ENCODE results near the gene KCNQ1.

KCNQ1 gene

DNA sequence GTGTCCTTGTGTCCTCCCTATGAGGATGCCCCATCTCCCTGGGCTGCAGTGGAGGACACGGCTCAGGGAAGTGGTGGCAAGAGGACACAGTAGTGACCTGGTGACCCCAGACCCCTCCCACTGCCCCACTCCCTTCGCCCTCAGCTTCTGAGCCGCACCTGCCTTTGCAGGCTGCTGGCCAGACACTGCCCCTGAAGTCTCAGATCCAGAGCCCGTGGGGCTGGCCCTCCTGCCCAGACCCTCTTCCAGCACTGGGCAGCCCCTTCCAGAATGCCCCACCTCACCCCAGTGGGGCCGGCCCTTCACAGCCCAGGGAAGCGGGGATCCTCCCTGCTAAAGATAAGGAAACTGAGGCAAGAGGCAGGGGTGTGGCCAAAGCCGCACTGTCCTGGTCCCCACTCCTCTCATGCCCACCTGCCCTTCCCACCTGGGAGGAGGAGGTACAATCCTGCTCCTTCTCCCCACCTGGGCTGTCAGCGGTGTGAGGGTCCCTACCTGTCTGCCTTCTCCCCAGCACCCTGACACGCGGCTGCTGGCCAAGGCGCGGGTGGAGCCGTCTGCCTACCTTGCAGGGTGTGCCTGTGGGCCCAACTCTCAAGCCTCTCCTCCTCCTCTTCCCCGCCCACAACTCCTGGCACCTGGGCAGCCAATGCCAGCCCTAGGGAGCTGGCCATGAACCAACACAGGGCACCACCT lies 17.8 kb upstream of the KCNQ1 start:
- Histone ChIP-seq H3K27ac (ENCODE audit: low read depth, low read length) (no peak overlapping the region), H3K36me3 (ENCODE audit: insufficient read depth, low read length) (no peaks in the 10 kb centered on the region), H3K79me2 (ENCODE audit: control insufficient read depth, insufficient read depth, low read length, unreplicated experiment) (no peaks in the 10 kb centered on the region), H2AFZ (ENCODE audit: low read length, unreplicated experiment) (no peak overlapping the region), H3K27me3 (ENCODE audit: insufficient read depth, low read length) (no peaks in the 10 kb centered on the region), H3K4me3 (ENCODE audit: low read depth, low read length) (no peak overlapping the region), H3K4me1 (ENCODE audit: control insufficient read depth, insufficient read depth, low read length, unreplicated experiment) (no peaks in the 10 kb centered on the region)

DNA sequence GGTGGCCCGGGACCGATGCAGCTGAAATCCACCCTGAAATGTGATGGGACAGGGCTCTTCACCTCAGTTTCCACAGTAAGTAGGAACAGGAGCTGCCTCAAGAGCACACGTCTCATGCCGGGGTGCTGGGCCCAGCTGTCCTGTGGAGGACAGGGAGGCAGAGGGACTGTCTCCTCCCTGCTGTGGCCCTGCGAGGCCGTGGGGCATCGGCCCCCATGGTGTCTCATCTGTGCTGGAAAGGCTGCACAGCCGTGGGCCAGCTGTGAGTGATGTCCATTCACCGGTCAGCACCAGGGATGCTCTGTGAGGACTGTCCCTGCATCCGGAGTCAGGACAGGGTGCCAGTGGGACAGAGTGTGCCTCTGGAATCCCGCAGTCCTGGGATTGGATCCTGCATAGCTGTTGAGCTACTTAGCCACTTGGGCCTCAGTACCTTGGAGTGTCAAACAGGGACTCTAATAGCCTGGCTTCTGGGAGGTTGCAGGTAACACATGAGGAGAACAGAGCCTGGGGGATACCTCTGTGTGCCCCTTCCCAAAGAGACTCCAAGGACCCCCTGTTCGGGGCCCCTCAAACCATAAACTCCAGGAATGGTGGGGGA lies 17.0 kb upstream of the KCNQ1 start:
- H3K4me1 ChIP-seq (ENCODE audit: control insufficient read depth, insufficient read depth, low read length, unreplicated experiment), result no peaks in the 10 kb centered on the region
- H3K4me3 ChIP-seq (ENCODE audit: low read depth, low read length), result no peak overlapping the region
- H3K27ac ChIP-seq (ENCODE audit: low read depth, low read length), result no peak overlapping the region
- no peaks in the 10 kb centered on the region for H3K79me2 ChIP-seq (ENCODE audit: control insufficient read depth, insufficient read depth, low read length, unreplicated experiment)
- H2AFZ ChIP-seq (ENCODE audit: low read length, unreplicated experiment), result no peak overlapping the region
- H3K27me3 ChIP-seq (ENCODE audit: insufficient read depth, low read length), result no peaks in the 10 kb centered on the region
- no peaks in the 10 kb centered on the region for H3K36me3 ChIP-seq (ENCODE audit: insufficient read depth, low read length)

DNA sequence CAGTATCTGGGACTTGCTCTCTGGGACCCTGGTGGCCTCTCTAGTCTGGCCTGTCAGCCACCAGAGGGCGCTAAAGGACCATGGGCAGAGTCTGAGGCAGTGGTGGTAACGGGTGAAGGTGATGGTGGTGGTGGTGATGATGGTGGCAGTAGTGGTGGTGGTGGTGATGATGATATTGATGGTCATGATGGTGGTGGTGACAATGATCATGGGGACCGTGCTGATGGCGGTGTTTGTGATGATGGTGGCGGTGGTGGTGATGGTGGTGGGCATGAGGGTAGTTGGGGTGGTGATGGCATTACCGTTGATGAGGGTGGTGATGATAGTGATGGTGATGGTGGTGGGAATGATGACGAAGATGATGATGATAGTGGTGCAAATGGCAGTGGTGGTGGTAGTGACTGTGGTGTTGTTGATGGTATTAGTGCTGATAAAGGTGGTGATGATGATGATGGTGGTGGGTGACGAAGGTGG lies 16.4 kb upstream of the KCNQ1 start:
- Histone ChIP-seq H3K27me3 (ENCODE audit: insufficient read depth, low read length) (no peaks in the 10 kb centered on the region), H3K4me3 (ENCODE audit: low read depth, low read length) (no peak overlapping the region), H3K27ac (ENCODE audit: low read depth, low read length) (no peak overlapping the region), H2AFZ (ENCODE audit: low read length, unreplicated experiment) (no peak overlapping the region), H3K79me2 (ENCODE audit: control insufficient read depth, insufficient read depth, low read length, unreplicated experiment) (no peaks in the 10 kb centered on the region), H3K36me3 (ENCODE audit: insufficient read depth, low read length) (no peaks in the 10 kb centered on the region), H3K4me1 (ENCODE audit: control insufficient read depth, insufficient read depth, low read length, unreplicated experiment) (no peaks in the 10 kb centered on the region)

DNA sequence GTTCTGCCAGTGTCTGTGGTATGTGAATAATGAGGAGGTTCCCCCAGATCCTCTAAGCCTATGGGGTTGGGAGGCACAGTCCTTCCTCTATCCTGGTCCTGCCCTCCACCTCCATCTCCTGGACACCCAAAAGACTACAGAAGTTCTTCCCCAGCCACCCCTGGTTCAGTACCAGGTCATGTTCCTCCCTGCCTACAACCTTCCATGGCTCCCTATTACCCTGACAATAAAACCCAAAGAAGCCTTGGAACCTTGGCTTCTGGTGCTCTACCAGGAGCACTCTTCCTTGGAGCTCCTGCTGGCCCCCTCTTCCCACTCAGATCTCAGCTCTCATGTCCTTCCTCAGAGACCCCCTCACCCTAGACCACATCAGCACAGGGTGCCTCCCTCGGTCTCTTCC lies 13.4 kb upstream of the KCNQ1 start:
- Histone ChIP-seq H2AFZ (ENCODE audit: low read length, unreplicated experiment) (no peak overlapping the region), H3K4me3 (ENCODE audit: low read depth, low read length) (no peak overlapping the region), H3K79me2 (ENCODE audit: control insufficient read depth, insufficient read depth, low read length, unreplicated experiment) (no peaks in the 10 kb centered on the region), H3K27me3 (ENCODE audit: insufficient read depth, low read length) (peaks cover 8% of the 10 kb centered on the region; the same call in 1 of the 2 replicates), H3K36me3 (ENCODE audit: insufficient read depth, low read length) (no peaks in the 10 kb centered on the region), H3K4me1 (ENCODE audit: control insufficient read depth, insufficient read depth, low read length, unreplicated experiment) (no peaks in the 10 kb centered on the region), H3K27ac (ENCODE audit: low read depth, low read length) (no peak overlapping the region)

DNA sequence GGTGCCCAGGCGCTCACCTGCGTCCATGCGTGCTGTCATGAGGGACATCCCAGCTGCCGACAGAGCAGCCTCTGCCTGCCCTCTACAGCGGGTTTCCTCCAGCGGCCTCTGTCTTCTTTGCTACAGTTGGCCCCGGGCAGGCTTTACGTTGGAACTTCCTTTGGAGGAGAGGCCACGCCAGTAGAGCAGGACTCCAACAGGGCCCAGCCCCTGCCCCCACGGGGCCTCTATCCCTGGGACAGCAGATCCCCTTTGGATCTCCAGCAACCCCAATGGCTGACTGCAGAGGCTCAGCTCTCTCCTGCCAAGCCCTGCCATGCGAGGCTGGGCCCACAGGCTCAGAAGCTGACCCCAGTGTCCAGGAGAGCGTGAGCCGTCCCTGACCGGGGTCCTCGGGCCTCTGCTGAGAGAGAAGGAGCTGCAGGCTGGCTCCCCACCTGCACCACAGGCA lies 12.6 kb upstream of the KCNQ1 start:
- Histone ChIP-seq H3K79me2 (ENCODE audit: control insufficient read depth, insufficient read depth, low read length, unreplicated experiment) (no peaks in the 10 kb centered on the region), H2AFZ (ENCODE audit: low read length, unreplicated experiment) (no peak overlapping the region)

DNA sequence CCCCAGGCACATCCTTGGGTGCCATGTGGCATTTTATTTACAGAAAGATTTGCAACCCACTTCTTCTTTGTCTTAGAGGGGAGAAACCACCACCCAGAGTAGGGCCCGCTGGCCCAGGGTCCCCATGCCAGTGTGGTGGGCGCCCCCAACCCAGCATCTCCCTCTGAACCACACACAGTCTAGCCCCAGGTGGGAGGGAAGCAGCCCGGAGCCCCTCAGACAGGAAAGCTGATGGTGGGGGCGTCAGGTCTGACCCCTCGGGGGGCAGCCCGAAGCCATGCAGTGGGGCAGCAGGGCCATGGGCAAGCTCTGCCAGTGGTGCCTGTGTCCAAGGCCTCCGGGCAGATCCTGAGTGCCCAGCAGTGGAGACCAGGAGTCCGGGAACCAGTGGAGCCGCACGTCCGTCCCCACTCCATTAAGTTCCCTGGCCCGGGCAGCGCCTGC lies 12.2 kb upstream of the KCNQ1 start:
- Histone ChIP-seq H2AFZ (ENCODE audit: low read length, unreplicated experiment) (no peak overlapping the region), H3K79me2 (ENCODE audit: control insufficient read depth, insufficient read depth, low read length, unreplicated experiment) (no peaks in the 10 kb centered on the region), H3K4me1 (ENCODE audit: control insufficient read depth, insufficient read depth, low read length, unreplicated experiment) (no peaks in the 10 kb centered on the region), H3K36me3 (ENCODE audit: insufficient read depth, low read length) (no peaks in the 10 kb centered on the region), H3K4me3 (ENCODE audit: low read depth, low read length) (no peak overlapping the region), H3K27ac (ENCODE audit: low read depth, low read length) (no peak overlapping the region), H3K27me3 (ENCODE audit: insufficient read depth, low read length) (peaks cover 17% of the 10 kb centered on the region)

More for the DNA sequence above, 12.6 kb upstream of the KCNQ1 start:
- H3K36me3 ChIP-seq (ENCODE audit: insufficient read depth, low read length), result no peaks in the 10 kb centered on the region
- H3K27ac ChIP-seq (ENCODE audit: low read depth, low read length), result no peak overlapping the region
- no peaks in the 10 kb centered on the region for H3K4me1 ChIP-seq (ENCODE audit: control insufficient read depth, insufficient read depth, low read length, unreplicated experiment)
- H3K27me3 ChIP-seq (ENCODE audit: insufficient read depth, low read length), result peaks cover 13% of the 10 kb centered on the region; the same call in 1 of the 2 replicates
- no peak overlapping the region for H3K4me3 ChIP-seq (ENCODE audit: low read depth, low read length)

DNA sequence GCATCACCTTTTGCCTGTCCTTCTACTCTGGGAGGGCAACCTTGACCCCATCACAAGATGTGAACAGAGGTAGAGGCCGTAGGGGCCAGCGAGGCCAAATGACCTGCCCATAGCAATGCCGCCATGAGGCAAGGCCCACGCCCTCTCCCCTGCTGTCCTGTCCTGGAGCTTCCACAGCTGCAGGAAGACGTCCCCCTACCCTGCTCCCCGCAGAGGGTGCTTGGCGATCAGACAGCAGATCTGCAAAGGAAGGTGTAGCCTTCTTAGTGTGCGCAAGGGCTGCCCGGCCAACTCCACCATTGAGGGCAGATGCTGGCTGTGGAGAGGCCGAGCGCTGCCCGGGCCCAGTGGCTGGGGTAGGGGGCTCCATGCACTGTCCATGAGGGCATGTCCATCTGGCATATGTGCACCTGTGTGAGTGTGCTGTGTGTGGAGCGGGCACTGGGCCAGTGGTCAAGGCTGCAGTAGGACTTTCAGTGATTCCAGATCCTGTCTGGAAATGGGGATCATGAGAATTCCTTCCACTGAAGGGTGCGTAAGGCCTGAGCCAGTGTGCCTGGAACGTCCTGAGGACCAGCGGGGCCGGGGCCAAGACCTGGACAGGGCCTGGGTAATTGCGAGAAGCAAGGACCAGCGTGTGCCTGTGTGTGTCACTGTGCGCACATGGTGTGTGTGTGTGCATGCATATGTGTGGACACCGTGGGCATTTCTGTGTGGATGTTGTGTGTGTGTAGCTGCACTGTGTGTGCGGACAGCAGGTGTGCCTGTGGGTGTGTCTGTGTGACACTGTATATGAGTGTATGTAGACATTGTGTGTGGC lies 11.5 kb upstream of the KCNQ1 start:
- Histone ChIP-seq H3K27me3 (ENCODE audit: insufficient read depth, low read length) (peaks cover 24% of the 10 kb centered on the region), H2AFZ (ENCODE audit: low read length, unreplicated experiment) (no peak overlapping the region)

DNA sequence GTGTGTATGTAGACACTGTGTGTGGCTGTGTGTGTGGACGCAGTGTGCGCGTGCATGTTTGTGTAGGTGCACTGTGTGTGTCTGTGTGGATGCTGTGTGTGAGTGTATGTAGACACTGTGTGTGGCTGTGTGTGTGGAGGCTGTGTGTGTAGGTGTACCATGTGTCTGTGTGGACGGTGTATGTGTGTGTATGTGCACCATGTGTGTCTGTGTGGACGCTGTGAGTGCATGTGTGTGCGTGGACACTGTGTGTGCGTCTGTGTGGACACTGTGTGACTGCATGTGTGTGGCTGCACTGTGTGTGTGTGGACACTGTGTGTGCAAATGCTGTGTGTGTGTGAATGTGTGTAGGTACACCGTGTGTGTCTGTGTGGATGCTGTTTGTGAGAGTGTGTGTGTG lies 10.8 kb upstream of the KCNQ1 start:
- no peak overlapping the region for H3K4me3 ChIP-seq (ENCODE audit: low read depth, low read length)
- H3K4me1 ChIP-seq (ENCODE audit: control insufficient read depth, insufficient read depth, low read length, unreplicated experiment), result no peaks in the 10 kb centered on the region
- H3K36me3 ChIP-seq (ENCODE audit: insufficient read depth, low read length), result no peaks in the 10 kb centered on the region
- H3K27ac ChIP-seq (ENCODE audit: low read depth, low read length), result no peak overlapping the region
- H3K27me3 ChIP-seq (ENCODE audit: insufficient read depth, low read length), result peaks cover 28% of the 10 kb centered on the region
- H3K79me2 ChIP-seq (ENCODE audit: control insufficient read depth, insufficient read depth, low read length, unreplicated experiment), result no peaks in the 10 kb centered on the region
- no peak overlapping the region for H2AFZ ChIP-seq (ENCODE audit: low read length, unreplicated experiment)

More for the DNA sequence above, 11.5 kb upstream of the KCNQ1 start:
- H3K4me3 ChIP-seq (ENCODE audit: low read depth, low read length), result no peak overlapping the region
- no peaks in the 10 kb centered on the region for H3K4me1 ChIP-seq (ENCODE audit: control insufficient read depth, insufficient read depth, low read length, unreplicated experiment)
- no peaks in the 10 kb centered on the region for H3K79me2 ChIP-seq (ENCODE audit: control insufficient read depth, insufficient read depth, low read length, unreplicated experiment)
- H3K27ac ChIP-seq (ENCODE audit: low read depth, low read length), result no peak overlapping the region
- no peaks in the 10 kb centered on the region for H3K36me3 ChIP-seq (ENCODE audit: insufficient read depth, low read length)

DNA sequence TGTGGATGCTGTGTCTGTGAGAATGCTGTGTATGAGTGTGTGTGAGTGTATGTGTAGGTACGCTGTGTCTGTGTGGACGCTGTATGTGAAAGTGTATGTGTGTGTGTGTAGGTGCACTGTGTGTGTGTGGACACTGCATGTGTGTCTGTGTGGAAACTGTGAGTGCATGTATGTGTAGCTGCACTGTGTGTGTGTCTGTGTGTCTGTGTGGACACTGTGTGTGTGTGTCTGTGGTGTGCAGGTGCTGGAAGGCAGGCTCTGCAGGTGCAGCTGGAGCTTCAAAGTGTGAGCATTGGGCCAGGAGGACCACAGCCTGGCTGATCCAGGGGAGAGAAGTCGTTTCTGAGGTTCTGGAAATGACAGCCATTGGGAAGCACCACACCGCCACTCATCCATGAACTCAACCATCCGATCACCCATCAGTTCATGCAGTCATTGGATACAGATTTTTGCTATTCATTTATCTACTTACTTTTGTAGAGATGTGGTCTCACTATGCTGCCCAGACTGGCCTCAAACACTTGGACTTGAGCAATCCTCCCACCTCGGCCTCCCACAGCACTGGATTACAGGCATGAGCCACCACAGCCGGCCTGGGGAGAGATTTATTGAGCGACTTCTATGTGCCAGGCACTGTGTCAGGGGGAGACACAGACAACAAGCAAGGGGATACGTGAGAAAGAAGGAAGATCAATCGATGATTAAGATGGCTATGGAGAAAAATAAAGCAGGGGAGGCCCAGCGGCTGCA lies 10.1 kb upstream of the KCNQ1 start:
- Histone ChIP-seq H3K4me1 (ENCODE audit: control insufficient read depth, insufficient read depth, low read length, unreplicated experiment) (no peaks in the 10 kb centered on the region), H2AFZ (ENCODE audit: low read length, unreplicated experiment) (no peak overlapping the region), H3K27me3 (ENCODE audit: insufficient read depth, low read length) (peaks cover 34% of the 10 kb centered on the region), H3K36me3 (ENCODE audit: insufficient read depth, low read length) (no peaks in the 10 kb centered on the region), H3K4me3 (ENCODE audit: low read depth, low read length) (no peak overlapping the region), H3K27ac (ENCODE audit: low read depth, low read length) (no peak overlapping the region), H3K79me2 (ENCODE audit: control insufficient read depth, insufficient read depth, low read length, unreplicated experiment) (no peaks in the 10 kb centered on the region)

DNA sequence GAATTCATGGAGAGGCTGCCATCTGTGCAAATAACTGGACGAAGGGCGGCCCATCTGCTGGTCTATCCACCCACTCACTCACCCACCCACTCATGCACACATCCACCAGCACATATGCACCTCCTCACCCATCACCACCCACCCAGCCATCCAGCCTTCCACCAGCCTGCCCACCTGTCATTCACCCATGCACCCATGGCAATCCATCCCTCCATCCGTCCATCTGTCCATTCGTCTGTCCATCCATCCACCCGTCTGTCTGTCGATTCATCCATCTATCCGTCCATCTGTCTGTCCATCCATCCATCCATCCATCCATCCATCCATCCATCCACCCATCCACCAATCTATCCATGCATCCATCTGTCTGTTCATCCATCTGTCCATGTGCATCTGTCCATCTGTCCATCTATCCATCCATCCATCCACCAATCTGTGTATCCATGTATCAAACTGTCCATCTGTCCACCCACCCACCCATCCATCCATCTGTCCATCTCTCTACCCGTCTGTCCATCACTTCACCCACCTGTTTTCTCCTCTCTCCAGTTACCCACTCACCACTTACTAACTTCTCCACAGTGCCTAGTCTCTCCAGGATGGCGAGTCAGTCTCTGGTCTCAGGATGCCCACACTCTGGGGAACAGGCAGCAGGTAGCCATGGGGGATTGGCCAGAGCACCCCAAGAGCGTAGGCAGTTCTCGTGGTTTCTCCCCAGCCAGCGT lies 9.4 kb upstream of the KCNQ1 start:
- H3K36me3 ChIP-seq (ENCODE audit: insufficient read depth, low read length), result no peaks in the 10 kb centered on the region
- H3K4me3 ChIP-seq (ENCODE audit: low read depth, low read length), result no peak overlapping the region
- no peaks in the 10 kb centered on the region for H3K4me1 ChIP-seq (ENCODE audit: control insufficient read depth, insufficient read depth, low read length, unreplicated experiment)
- H3K27ac ChIP-seq (ENCODE audit: low read depth, low read length), result no peak overlapping the region
- H3K27me3 ChIP-seq (ENCODE audit: insufficient read depth, low read length), result peaks cover 41% of the 10 kb centered on the region
- no peak overlapping the region for H2AFZ ChIP-seq (ENCODE audit: low read length, unreplicated experiment)
- no peaks in the 10 kb centered on the region for H3K79me2 ChIP-seq (ENCODE audit: control insufficient read depth, insufficient read depth, low read length, unreplicated experiment)

All from ACC112 (cell line).